Astrocyte of the spinal cord (primary cell): ENCODE results near the gene GALNT10.

Experiments used
- DNase-seq: peaks from one replicate; pipeline ENCODE4 v3.0.0; 2011; ENCODE audit warnings: low read depth, low spot score
- H3K4me3 ChIP-seq: 2 replicates; pipeline ENCODE4 v1.5.1; 2011; ENCODE audit warnings: low read depth, mild to moderate bottlenecking, low read length, moderate library complexity
- in situ Hi-C: cut with HindIII; loops from 2 replicates; pipeline ENCODE4 v1.10.0; 2017; ENCODE audit warnings: low sequenced_read_pairs
- TF ChIP-seq, protein P1 (sequence below): IDR thresholded peaks from 2 replicates; pipeline ENCODE4 v1.5.1; 2012; ENCODE audit warnings: low read depth, mild to moderate bottlenecking, low read length, inconsistent platforms

GALNT10 gene

DNA sequence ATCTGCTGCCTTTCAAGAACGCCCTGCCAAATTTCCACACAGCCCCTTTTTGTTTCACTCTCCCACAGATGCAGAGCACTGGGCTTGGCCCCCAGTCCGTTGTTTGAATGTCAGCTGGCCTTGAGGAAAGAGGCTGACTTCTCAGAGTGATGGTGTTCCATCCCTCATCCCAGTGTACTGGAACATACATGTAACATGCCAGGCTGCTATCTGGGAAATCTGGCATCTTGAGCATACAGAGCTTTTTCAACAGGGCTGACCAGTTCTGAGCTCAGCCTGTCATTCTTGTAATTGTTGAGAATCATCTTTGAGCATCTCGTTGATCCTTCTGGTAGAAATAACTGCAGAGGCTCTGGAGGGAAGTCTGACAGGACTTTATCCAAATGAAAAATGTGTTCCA lies 2.8 kb downstream of the GALNT10 start:
- H3K4me3 ChIP-seq: no peak overlapping the region
- no peak for DNase-seq
- in situ Hi-C loops: no loop called here
- TF ChIP-seq, protein P1, sequence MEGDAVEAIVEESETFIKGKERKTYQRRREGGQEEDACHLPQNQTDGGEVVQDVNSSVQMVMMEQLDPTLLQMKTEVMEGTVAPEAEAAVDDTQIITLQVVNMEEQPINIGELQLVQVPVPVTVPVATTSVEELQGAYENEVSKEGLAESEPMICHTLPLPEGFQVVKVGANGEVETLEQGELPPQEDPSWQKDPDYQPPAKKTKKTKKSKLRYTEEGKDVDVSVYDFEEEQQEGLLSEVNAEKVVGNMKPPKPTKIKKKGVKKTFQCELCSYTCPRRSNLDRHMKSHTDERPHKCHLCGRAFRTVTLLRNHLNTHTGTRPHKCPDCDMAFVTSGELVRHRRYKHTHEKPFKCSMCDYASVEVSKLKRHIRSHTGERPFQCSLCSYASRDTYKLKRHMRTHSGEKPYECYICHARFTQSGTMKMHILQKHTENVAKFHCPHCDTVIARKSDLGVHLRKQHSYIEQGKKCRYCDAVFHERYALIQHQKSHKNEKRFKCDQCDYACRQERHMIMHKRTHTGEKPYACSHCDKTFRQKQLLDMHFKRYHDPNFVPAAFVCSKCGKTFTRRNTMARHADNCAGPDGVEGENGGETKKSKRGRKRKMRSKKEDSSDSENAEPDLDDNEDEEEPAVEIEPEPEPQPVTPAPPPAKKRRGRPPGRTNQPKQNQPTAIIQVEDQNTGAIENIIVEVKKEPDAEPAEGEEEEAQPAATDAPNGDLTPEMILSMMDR: no peak

DNA sequence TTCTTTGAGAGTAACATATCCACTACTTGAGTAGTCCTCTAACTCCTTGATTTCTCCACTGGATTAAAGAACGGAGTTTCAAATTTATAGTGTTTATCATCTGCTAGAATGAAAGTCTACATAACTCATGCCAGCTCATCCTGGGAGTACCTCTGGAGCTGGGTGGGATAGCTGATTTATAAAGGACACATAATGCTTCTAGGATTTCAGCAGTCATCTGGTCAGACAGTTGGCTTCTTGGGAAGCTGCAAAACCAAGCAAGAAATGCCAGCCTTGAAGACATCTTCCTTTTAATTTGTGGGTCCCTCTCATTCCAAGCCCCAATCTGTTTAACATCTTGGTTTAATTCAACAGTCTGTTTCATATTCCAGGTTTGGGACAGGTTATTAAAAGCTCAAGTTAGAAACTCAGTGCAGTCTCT lies 3.2 kb downstream of the GALNT10 start:
- in situ Hi-C loops: no loop called here
- H3K4me3 ChIP-seq: no peak overlapping the region
- no peak for DNase-seq
- TF ChIP-seq, protein P1: no peak

DNA sequence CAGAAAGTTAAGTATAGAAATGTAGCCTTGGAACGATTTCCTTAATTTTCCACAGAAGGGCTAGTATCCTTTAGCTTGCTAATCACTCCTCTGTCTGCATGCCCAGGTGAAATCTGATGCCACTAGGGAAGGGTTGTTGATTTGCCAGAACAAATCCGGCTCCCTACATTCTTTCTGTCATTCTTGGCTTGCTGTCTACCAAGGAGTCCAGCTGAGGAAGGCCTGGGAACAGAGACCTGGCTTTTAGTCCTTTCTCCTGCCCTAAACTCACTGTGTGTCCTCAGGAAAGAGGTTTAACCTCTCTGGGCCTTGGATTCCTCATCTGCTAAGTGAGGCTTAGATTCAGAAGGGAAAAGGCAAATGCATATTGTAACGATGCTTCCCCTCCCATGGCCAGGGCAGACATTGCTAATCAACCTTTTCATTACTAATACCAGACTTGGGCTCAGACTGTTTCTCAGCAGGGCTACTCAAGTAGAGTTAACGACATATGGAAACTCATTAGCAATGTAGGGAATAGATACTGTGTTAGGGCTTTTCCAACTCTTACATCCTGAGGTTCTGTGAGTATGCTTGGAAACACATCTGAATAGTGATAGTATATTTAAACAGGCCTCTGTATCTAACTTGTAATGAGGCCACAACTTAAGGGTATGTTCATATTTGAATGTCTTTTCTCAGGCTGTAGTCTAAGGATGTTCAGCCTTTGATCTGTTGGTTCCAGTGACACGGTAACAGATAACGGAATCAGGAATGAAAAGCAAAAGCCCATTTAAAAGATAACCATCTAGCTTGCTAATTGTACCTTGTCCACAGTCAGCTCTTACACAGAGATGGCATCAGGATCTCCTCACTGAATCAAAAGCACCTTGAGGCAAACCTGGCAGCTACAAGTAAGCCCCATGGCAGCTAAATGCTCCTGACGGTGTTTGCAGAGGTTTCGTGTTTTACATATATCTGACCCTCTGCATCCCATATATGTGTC lies 4.1 kb downstream of the GALNT10 start:
- TF ChIP-seq, protein P1: no peak
- in situ Hi-C loops: no loop called here
- no peak overlapping the region for H3K4me3 ChIP-seq
- peak; percentile 79 for DNase-seq

DNA sequence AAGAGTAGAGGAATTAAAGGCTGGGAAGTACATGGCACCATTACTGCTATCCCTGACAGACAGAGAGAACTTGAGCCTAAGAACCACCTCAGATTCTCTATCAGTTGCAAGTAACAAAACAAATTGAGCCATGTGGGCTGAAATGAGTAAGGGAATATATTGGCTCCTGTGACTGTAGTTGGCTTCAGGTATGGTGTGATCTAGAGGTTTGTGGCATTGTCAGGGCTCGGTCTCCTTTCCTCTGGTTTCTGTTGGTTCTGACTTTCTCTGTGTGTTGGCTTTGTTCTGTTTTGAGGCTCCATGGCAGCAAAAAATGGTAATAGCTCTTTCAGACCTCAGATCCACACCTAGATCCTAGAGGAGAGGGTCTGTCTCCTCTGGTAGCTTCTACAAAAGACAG lies 5.7 kb downstream of the GALNT10 start:
- TF ChIP-seq, protein P1: no peak
- in situ Hi-C loops: no loop called here
- no peak overlapping the region for H3K4me3 ChIP-seq
- no peak for DNase-seq

DNA sequence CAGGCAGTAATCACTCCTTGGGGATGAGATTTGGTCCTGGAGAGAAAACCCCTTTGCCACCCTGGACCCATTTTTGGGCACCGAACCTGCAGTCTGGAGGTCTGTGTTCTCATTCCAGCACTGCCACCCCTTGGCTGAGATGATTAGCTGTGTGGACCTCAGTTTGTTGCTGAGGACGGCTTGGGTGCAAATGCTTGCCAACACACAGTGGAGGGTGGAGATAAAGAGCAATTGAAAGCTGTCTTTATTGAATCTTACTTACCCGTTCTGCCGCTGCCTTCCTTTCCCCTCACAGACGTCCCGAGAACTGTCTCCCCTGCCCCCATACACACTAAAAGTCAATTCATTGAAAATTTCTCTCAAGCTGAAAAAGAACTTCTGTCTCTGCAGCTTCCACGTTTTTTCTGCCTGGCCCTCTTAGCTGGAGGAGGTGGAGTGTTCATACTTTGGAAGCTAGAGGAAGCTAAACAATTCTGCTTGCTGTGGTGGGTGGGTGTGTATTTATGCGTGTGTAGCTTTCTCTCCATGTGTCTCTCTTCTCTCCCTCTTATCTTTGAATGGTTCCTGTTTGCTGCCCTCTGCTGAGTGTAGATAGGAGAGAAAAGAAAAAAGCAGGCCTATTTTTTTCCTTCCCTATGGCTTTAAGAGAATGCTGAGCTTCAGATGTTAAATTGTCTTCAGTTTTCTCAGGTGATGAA lies 6.6 kb downstream of the GALNT10 start:
- in situ Hi-C loops: no loop called here
- no peak overlapping the region for H3K4me3 ChIP-seq
- peak; percentile 53 for DNase-seq
- TF ChIP-seq, protein P1: peak; percentile 48

DNA sequence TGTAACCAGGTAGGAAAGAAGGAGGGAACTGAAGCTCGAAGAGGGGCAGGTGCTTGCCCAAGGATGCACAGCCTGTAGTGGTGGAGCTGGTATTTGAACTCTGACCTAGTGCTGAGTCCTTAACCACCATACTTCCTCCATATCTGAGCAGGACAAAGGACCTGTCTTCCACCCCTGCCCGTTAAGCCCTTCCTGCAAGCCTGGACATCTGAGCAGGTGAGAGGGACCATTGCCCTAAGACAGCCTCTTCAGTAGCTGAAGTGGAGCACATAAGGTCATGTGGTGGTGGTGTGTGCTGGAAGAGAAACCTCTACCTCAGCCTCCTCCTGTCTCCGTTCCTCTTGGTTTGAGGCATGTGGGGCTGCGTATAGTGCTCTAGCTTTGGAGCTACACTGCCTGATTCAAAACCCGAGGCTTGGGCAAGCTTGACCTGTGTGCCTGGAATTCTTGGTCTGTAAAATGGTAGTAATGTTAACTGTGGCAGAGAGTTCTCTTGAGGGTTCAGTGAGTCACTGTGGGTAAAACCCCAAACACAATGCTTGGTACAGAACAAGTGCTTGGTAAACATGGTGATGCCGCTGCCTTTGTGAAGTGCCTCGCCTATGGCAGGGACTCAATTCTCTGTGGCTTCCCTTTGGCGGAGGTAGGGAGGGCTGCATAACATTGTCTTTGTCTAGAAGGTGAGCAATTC lies 7.4 kb downstream of the GALNT10 start:
- no peak overlapping the region for H3K4me3 ChIP-seq
- in situ Hi-C loops: no loop called here
- TF ChIP-seq, protein P1: no peak

More for the DNA sequence above, 7.4 kb downstream of the GALNT10 start:
- peak; percentile 94 for DNase-seq
